NCI-H2107 (cell line): Measurements from ENCODE around the gene GAS6.
A peak's percentile ranks its signal among the peaks of the same experiment; 100 is the strongest.

Experiments
- DNase-seq: peaks from one replicate; lab custom pipeline; 2025; lab: John Stamatoyannopoulos, UW

The GAS6 gene

DNA sequence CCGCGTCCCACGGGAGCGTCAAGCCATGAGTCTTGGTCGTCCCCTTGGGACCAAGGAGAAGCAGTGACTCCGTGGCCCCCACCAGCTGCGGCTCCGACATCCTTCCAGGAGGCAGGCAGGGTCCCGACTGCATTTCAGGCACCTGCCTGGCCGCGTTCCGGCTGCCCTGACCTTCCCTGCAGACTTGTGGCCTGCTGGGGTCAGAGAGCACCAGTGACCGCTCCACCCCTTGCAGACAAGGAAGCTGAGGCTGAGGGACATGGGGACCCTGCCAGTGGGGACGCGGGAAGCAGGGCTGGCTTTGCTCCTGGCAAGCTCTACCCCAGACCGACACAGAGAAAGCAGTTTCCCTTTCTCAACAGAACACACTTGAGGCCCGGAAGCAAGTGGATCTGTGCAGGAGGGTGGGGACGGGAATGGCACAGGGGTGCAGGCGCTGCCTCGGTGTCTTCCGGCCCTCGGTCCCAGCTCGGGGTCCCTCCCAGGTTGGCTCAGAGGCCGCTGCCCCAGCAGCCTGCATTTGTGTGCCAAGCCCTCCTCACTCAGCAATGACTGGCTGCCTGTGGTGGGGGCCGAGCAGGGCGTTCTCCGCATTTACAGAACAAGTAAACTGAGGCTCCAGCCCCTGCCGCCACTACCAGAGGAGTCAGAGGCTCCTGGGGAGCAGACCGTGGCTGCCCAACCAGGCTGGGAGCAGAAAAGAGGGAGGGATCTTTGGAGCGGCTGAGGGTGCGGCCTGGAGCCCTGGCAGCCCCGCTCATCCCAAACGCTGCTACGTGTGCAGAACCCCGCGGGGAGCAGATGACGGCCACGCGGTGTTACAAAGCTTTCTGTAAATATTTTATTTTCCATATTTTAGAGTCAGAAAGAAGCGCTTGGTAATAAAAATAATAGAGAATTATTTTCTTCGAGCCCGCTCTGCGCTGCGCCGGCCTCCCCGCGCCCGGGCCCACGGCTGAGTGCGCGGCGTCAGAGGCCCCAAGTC is 43.9 kb downstream of the GAS6 start:
- DNase-seq: no peak

DNA sequence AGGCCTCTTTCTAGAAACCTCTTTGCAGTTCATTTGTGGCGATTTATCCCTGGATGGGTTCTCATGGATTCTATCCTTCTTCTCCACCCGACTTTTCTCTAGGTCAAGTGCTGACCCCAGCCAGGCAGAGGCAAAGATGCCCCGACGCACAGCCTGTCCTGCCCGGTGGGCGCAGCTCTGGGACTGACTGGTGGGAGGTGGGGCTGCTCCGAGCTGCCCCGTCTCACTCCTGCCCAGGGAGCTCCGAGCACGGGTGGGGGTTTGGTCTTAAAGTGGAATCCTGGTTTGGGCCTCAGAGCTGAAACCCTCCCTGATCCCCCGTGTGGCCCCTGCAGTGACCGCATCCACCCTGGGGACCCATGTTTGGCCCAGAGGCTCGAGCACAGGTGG is 44.5 kb downstream of the GAS6 start:
- no peak for DNase-seq

DNA sequence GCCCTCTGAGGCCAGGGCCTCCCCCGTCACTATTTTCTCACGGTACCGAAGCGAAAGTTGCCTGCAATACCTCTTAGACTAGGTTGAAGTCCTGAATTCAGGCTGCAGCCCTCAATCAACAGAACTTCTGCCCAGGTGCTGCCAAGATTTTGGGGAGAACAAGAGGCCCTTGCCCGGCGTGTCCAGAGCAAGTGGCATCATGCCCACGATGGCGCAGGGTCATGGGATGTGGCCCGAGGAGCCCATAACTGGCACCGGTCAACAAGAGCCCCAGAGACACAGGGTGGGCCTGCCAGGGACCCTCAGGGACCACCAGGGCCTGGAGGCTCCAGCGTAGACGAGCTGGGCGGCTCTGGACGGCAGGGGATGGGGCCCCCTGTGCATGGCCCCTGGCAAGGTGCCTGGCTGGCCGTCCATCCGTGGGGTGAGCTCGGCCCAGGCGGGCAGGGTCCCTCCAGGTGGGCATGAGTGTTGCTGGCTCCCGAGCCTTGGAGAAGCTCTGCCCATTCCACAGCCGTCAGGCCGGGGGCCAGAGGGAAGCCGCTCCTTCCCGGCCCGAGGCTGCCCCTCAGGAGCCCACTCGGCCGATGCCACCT is 45.1 kb downstream of the GAS6 start:
- DNase-seq: no peak

DNA sequence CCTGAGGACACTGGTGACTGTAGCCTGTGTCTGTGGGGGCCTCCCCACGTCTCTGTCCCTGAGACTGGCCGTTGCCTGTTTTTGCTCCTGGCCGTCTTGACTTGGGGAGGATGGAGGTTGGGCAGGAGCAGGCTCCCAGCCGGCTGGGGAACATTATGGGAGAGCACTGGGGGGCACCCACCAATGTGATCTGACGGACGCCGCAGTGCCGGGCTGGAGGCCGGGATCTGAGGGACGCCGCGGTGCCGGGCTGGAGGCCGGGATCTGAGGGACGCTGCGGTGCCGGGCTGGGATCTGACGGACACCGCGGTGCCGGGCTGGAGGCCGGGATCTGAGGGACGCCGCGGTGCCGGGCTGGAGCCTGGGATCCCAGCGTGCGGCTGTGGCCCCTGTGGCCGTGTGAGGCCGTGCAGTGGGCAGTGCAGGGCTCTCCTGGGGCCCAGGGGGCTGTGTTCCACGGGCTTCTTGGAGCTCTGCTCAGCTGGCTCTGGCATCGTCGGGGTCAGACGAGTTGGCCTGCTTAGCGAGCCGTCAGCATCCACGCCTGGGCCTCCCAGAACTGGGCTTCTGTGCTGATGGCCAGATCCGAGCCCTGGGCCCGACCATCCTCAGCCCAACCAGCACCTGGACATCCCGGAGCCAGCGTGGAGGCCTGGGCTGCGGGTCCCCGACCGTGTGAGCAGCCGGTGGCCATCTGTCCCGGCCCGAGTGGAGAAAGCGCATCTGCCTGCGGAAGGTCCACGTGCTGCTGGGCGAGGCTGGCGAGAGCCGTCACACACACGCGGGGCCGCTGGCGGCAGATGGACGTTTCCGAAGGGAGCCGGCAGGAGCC is 45.8 kb downstream of the GAS6 start:
- no peak for DNase-seq

DNA sequence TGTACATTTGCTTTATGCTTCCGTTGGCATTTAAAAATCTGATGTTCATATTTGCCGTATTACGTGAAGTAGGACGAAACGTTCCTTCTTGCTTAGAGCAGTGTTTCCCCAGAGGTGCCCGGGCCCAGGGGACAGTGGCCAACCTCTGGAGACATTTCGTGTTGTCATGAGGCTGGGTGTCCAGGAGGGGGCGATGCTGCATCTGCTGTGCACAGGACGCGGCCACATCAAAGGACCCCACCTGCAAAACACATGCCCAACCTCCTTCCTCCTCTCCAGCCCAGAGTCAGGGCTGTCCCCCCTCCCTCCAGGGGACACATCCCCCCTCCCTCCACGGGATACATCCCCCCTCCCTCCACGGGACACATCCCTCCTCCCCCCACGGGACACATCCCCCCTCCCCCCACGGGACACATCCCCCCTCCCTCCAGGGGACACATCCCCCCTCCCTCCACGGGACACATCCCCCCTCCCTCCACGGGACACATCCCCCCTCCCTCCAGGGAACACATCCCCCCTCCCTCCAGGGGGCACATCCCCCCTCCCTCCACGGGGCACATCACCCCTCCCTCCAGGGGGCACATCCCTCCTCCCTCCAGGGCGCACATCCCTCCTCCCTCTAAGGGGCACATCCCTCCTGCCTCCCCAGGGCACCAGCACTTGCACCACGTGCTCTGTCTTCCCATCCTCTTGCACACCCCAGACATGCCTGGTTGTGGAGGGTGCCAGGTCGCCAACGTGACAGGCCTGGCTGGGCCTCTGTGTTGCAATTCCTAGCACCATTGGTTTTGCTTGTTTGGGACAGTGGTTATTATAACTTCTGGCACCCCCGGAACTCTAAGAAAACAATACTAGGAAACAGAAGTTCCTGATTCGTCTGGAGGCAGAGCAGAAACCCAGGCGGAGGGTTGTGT is 46.7 kb downstream of the GAS6 start:
- peak; percentile 68 for DNase-seq

DNA sequence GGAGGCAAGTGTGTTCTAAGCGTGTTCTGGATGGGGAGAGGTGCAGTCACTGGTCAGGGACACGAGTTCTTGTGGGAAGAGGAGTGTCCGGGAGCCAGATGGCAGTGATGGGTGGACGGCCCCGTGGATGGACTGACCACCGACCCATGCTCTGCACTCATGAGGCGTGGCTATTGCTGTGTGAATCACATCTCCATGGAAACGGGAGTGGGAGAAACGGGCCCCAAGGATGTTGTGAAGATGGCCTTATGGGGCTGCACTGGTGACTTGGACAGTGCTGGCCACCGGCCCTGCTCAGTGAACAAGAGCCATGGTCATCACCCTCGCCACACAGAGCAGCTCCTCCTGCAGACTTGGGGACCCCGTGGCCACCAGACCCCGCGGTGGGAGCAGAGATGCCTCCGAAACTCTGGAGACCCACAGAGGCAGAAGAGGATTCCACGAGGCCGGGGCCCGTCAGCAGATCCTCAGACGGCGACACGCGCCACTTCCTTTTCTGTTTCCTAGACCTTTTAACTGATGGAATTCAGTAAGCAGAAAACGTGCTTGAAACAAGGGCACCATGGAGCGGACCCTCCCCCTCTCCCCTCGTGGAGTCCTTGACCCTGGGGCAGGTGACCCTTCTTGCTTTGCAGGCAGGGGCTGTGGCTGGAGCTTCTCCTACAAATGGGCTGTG is 47.5 kb downstream of the GAS6 start:
- DNase-seq: no peak

DNA sequence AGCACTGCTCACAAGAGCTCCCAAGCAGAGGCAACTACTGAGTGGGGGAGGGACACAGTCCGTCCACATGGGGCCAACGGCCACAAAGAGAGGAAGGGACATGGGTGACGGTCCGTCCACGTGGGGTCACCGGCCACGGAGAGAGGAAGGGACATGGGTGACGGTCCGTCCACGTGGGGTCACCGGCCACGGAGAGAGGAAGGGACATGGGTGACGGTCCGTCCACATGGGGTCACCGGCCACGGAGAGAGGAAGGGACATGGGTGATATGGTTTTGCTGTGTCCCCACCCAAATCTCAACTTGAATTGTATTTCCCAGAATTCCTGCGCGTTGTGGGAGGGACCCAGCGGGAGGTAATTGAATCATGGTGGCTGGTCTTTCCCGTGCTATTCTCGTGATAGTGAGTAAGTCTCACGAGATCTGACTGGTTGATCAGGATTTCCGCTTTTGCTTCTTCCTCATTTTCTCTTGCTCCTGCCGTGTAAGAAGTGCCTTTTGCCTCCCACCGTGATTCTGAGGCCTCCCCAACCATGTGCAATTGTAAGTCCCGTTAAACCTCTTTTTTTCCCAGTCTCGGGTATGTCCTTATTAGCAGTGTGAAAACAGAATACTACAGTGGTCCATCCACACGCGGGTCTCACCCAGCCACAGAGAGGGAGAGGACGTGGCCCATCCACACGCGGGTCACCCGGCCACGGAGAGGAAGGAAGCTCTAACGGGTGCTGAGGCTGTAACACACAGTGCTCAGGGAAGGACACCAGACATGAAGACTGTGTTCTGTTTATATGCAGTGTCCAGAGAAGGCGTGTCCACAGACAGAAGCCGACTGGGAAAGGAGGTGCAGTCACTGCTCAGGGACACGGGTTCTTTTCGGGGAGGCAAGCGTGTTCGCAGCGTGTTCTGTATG is 48.5 kb downstream of the GAS6 start:
- no peak for DNase-seq

DNA sequence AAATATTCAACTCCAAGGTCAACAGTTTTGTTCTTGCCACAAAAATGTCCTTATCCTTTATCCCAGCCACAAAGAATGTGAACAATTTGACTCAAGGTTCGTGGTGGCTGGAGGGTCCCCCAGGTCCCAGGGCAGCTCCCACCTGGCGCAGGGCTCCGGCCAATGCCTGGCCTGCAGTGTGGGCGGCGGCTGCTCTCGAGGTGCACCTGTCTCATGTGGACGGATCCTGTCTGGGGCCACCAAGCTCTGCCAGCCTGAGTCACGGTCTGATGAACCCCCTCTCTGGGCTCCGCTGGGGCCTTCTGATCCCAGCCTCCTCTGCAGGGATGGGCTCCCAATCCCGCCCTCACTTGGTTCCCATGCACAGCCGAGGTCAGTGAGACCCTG is 49.4 kb downstream of the GAS6 start:
- no peak for DNase-seq

DNA sequence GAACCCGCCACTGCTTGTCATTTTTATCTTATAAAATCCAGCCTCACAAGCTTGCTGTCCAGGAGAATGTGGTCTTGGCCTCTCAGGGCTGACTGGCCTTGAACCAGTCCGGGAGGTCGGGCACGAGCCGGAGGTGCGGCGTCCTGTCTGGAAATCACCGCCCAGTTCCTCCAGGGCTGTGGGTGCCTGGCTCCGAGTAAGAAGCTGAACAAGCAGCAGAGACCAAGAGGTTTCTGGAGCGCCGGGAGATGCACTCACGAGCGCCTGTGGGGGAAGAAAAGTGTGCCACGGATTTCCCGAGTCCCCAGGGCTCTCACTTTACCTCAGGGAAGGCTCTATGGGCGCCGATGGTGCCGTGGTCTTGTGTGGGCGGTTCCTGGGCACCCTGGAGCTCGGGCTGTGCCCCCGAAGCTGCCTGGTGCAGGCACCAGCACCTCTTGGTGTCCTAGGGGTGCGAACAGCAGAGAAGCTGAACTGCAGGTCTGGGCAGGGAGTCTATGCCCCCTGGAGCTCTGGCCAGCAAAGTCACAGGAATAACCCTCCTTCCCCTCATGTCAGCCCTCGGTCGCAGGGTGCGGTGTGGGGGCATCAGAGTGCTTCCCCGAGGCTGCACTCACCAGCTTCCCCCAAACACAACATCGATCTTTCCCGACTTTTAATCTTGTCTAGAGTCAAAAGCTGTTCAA is 50.0 kb downstream of the GAS6 start:
- DNase-seq: no peak

DNA sequence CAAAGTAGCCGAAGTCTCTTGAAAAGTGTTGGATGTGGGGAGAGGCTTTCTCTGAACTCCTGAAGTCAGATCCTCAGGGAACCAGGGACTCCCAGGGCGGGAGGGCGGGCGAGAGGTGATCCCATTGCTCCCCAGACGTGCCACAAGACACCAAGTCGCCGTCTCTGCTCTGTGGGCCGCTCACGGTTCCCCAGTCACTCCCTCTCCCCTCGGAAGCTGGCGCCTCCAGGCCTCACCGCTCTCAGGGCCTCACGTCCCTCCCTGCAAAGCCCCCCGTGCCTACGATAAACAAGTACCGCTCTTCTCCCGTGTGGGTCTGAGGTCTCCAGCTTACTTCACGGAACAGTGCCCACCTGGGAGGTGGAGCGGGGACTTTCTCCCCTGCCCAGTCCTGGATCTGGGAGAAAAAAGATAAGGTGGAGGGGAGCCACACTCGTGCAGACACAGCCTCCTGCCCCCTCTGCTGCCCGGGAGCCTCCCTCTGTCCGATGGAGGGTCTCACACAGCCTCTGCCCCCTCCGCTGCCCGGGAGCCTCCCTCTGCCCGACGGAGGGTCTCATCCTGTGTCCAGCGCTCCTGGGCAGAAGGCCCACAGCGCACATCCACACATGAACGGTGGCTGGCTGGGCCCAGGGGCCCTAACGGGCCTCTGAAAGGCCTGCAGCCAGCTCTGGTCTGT is 50.7 kb downstream of the GAS6 start:
- DNase-seq: no peak

DNA sequence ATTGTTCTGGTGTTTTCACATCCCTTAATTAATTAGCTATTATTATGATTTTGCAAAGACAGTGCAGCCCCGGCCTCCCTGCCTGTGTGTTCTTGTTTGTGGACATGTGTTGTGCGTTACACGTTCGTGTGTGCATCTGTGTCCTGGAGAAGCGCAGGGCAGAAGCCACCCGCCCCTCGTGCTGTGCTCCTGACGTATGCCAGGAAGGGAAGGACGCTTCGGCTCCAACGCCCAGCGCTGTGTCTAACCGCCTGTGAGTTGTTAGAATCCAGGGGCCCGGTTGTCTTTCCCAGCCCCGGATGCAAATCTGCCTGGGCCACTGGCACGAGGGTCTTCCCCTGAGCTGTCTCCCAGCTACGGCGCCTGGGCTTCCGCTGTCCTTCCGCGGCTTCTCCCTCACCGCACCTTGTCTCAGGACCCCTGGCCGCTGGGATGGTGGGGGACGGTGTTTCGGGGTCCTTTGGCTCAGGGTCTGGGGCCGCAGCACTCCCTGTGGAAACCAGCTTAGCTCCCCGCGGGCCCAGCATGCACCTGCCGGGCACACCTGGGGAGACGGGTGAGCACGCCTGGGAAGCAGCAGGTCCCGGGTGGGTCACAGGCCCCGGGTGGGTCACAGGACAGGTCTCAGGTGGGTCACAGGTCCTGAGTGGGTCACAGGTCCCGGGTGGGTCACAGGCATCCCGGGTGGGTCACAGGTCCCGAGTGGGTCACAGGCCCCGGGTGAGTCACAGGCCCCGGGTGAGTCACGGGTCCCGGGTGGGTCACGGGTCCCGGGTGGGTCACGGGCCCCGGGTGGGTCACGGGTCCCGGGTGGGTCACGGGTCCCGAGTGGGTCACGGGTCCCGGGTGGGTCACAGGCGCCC is 51.5 kb downstream of the GAS6 start:
- no peak for DNase-seq

DNA sequence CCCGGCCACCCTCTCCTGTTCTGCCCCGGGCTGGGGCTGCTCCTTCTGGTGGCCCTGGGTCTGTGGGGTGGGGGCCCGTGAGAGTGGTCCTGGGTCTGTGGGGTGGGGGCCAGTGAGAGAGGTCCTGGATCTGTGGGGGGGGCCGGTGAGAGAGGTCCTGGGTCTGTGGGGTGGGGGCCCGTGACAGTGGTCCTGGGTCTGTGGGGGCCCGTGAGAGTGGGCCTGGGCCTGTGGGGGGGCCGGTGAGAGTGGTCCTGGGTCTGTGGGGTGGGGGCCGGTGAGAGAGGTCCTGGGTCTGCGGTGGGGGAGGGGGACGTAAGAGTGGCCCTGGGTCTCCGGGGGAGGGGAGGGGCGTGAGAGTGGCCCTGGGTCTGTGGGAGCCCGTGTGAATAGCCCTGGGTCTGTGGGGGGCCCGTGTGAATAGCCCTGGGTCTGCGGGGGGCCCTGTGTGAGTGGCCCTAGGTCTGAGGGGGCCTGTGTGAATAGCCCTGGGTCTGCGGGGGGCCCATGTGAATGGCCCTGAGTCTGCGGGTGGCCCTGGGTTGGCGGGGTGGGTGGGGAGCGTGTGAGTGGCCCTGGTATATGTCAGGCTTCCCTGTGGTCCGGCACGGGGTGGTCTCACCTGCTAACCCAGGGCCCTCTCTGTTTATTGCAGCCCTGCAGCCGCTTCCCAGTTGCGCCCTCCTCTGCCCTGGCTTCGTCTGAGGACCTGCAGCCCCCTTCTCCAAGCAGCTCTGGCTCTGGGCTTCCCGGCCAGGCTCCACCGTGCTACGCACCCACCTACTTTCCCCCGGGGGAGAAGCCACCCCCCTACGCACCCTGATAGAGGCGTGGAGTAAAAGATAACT is 52.6 kb downstream of the GAS6 start:
- no peak for DNase-seq

DNA sequence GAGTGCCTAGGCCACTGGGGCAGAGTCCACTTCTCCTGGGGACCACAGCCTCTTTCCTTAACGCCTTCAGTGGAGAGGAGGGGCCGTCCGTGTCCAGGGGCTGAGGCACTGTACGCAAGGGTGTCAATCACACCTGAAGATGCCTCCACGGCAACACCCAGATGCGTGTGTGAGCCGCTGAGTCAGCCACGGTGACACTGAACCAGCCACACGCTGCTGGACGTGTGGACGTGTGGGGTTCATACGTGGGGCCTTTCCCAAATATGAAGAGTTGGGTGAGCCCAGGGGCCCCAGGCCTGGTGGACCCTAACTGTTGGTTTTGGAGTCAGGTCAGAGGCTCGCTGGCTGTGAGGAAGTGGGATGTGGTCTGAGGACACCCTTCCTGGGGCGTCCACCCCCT is 53.2 kb downstream of the GAS6 start:
- no peak for DNase-seq

DNA sequence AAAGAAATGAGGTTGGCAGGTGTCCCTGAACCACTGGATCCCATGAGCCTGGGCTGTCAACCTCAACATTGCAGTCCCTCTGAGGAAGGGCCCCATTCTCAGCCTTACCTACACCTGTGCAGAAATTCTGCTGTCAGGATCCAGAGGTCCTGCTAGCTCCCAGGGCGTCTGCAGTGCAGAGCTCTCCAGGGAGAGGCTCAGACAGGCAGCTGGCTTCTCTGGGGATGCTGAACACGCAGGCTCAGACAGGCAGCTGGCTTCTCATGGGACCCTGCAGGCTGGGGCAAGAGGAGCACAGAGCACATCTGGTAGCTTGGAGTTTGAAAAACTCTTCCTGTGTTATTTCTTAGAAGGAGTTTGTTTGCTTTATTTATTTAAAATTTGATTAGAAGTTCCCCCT is 53.9 kb downstream of the GAS6 start:
- DNase-seq: no peak

DNA sequence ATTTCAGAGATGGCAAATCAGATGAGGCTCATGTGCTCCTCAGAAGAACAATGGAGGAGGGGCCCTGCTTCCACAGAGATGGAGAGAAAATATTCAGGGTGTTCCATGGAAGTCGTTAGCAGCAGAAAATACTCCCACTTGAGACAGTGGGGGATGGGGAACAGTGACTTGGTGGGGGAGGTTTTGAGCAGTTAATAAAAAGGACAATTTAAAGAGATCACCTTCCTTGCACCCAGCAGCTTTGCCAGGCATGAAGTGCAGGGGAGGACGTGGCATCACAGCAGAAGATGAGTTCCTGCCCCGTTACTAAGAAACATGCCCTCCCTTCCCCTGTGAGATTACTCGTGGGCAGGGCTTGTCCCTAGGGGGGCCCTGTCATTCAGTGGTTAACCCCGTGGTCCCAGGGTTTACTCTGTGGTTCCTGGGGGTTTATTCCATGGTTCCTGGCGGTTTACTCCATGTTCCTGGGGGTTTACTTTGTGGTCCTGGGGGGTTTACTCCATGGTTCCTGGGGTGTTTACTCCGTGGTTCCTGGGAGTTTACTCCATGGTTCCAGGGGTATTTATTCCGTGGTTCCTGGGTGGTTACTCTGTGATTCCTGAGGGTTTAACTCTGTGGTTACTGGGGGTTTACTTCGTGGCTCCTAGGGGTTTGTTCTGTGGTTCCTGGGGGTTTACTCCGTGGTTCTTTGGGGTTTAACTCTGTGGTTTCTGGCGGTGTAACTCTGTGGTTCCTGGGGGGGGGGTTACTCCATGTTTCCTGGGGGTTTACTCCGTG is 55.6 kb downstream of the GAS6 start:
- no peak for DNase-seq

DNA sequence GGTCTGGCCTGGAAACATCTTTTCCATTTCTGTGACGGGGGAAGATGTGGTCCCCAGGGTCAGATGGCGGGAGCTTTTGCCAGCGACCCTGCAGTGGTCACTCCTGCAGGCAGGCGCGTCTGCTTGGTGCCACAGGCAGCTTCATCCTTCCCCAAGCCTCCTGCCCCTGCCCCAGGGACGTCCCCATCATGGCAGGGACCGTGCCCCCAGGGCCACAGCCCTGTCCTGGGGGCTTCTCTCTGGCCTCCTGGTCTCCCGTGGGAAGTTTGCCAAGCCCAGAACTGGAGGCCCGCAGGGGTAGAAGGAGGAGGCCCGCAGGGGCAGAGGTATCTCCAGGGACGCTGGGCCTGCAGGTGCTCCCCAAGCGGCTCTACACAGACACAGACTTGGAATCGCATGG is 57.4 kb downstream of the GAS6 start:
- no peak for DNase-seq
